Panc1 (cell line): Measurements from ENCODE around the gene ATP10A.

Experiments
- TCF7L2 ChIP-seq: IDR thresholded peaks from 2 replicates; pipeline ENCODE4 v1.6.1; 2011; ENCODE audit warnings: mild to moderate bottlenecking, low read depth, low read length, inconsistent platforms
- TF ChIP-seq, protein P1 (sequence below): fragments of 450-650 bp; IDR thresholded peaks from 2 replicates; pipeline ENCODE4 v1.5.1; 2017; ENCODE audit warnings: mild to moderate bottlenecking
- TF ChIP-seq, protein P2 (sequence below), 2 experiments: IDR thresholded peaks; 2 replicates each; pipeline ENCODE4 v1.6.1; 2011 to 2012; ENCODE audit warnings: low read depth in 2 of 2, control low read depth in 1 of 2, low read length in 1 of 2, mild to moderate bottlenecking in 1 of 2, moderate library complexity in 1 of 2; ENCODE audit not compliant: insufficient read depth in 1 of 2

DNA sequence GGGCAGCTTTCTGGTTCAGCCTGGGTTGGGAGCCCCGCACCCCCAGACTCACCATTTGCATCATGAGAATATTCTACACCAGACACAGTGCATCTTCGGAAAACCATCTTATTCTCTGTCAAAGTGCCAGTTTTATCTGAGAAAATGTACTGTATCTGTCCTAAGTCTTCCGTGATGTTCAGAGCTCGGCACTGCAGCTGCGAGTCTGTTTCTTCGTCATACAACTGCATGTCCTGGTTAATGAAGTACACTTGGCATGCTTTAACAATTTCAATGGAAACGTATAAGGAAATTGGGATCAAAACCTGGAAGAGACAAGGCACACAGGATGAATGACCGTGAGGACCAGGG lies 141.5 kb downstream of the ATP10A start:
- TF ChIP-seq, protein P1, sequence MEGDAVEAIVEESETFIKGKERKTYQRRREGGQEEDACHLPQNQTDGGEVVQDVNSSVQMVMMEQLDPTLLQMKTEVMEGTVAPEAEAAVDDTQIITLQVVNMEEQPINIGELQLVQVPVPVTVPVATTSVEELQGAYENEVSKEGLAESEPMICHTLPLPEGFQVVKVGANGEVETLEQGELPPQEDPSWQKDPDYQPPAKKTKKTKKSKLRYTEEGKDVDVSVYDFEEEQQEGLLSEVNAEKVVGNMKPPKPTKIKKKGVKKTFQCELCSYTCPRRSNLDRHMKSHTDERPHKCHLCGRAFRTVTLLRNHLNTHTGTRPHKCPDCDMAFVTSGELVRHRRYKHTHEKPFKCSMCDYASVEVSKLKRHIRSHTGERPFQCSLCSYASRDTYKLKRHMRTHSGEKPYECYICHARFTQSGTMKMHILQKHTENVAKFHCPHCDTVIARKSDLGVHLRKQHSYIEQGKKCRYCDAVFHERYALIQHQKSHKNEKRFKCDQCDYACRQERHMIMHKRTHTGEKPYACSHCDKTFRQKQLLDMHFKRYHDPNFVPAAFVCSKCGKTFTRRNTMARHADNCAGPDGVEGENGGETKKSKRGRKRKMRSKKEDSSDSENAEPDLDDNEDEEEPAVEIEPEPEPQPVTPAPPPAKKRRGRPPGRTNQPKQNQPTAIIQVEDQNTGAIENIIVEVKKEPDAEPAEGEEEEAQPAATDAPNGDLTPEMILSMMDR: no peak
- TF ChIP-seq, protein P2, sequence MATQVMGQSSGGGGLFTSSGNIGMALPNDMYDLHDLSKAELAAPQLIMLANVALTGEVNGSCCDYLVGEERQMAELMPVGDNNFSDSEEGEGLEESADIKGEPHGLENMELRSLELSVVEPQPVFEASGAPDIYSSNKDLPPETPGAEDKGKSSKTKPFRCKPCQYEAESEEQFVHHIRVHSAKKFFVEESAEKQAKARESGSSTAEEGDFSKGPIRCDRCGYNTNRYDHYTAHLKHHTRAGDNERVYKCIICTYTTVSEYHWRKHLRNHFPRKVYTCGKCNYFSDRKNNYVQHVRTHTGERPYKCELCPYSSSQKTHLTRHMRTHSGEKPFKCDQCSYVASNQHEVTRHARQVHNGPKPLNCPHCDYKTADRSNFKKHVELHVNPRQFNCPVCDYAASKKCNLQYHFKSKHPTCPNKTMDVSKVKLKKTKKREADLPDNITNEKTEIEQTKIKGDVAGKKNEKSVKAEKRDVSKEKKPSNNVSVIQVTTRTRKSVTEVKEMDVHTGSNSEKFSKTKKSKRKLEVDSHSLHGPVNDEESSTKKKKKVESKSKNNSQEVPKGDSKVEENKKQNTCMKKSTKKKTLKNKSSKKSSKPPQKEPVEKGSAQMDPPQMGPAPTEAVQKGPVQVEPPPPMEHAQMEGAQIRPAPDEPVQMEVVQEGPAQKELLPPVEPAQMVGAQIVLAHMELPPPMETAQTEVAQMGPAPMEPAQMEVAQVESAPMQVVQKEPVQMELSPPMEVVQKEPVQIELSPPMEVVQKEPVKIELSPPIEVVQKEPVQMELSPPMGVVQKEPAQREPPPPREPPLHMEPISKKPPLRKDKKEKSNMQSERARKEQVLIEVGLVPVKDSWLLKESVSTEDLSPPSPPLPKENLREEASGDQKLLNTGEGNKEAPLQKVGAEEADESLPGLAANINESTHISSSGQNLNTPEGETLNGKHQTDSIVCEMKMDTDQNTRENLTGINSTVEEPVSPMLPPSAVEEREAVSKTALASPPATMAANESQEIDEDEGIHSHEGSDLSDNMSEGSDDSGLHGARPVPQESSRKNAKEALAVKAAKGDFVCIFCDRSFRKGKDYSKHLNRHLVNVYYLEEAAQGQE (IDR thresholded peaks at IDR 0.05; ENCODE audit: insufficient read depth in 1 of 2, low read depth in 2 of 2, low read length in 1 of 2): no peak
- no peak for TF ChIP-seq TCF7L2
